ENCODE results near the gene MINK1.

DNA sequence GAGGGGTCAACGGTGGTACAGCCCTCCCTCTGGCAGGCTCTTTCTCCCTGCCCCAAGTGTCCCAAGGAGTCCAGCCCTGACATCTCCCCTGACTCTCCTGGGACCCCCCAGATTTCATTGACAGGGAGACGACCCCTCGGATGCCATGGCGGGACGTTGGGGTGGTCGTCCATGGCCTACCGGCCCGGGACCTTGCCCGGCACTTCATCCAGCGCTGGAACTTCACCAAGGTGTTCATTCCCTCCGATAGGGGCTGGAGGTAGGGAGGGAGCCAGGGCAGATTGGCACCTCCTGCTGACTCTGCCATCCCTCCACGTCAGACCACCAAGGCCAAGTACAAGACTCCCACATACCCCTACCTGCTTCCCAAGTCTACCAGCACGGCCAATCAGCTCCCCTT, 16.3 kb upstream of the MINK1 start:
- TF ChIP-seq CTCF (IDR thresholded peaks at IDR 0.05; ENCODE audit: insufficient read depth, low read length) (no peak), GABPA (IDR thresholded peaks at IDR 0.05; ENCODE audit: low read depth) (no peak)
- TF ChIP-seq, protein P1, sequence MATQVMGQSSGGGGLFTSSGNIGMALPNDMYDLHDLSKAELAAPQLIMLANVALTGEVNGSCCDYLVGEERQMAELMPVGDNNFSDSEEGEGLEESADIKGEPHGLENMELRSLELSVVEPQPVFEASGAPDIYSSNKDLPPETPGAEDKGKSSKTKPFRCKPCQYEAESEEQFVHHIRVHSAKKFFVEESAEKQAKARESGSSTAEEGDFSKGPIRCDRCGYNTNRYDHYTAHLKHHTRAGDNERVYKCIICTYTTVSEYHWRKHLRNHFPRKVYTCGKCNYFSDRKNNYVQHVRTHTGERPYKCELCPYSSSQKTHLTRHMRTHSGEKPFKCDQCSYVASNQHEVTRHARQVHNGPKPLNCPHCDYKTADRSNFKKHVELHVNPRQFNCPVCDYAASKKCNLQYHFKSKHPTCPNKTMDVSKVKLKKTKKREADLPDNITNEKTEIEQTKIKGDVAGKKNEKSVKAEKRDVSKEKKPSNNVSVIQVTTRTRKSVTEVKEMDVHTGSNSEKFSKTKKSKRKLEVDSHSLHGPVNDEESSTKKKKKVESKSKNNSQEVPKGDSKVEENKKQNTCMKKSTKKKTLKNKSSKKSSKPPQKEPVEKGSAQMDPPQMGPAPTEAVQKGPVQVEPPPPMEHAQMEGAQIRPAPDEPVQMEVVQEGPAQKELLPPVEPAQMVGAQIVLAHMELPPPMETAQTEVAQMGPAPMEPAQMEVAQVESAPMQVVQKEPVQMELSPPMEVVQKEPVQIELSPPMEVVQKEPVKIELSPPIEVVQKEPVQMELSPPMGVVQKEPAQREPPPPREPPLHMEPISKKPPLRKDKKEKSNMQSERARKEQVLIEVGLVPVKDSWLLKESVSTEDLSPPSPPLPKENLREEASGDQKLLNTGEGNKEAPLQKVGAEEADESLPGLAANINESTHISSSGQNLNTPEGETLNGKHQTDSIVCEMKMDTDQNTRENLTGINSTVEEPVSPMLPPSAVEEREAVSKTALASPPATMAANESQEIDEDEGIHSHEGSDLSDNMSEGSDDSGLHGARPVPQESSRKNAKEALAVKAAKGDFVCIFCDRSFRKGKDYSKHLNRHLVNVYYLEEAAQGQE (IDR thresholded peaks at IDR 0.05; ENCODE audit: insufficient replicate concordance, low read depth): no peak
